GM12878 (cell line): ENCODE measurements around the gene FARSB. TPM values are rescaled to one million over a fixed set of nuclear protein-coding genes. Genes with fewer than 3 reads are reported as not detected.

Experiments used
- ATAC-seq: fragments of 200-7000 bp; cut with Tn5 transposase; 3 replicates; pipeline ENCODE4 v1.9.1; 2020; ENCODE audit warnings: mild to moderate bottlenecking, moderate library complexity
- BruUV-seq: library from RNA; stranded (reverse); fragments of 400-500 nt; replicated peaks from 2 replicates; lab custom pipeline; 2021; lab: Mats Ljungman, UMichigan
- CTCF ChIA-PET: fragments of 300-600 bp; sonication (Branson Sonifier 250); formaldehyde crosslinking; extraction: SDS; loops from one replicate; lab custom pipeline; 2021; ENCODE audit warnings: inconsistent platforms; lab: Yijun Ruan, JAX
- POLR2A ChIA-PET: fragments of 350-600 bp; formaldehyde crosslinking; extraction: SDS; loops from one replicate; lab custom pipeline; 2021; ENCODE audit warnings: inconsistent platforms; lab: Charles Lee
- RAD21 ChIA-PET: fragments of 300-600 bp; sonication (Branson Sonifier 250); formaldehyde crosslinking; loops from one replicate; lab custom pipeline; 2023; ENCODE audit warnings: antibody characterized with exemption; ENCODE audit not compliant: unreplicated experiment; lab: Charles Lee
- SMC1A ChIA-PET: fragments of 300-600 bp; sonication (Branson Sonifier 250); formaldehyde crosslinking; loops from one replicate; lab custom pipeline; 2023; ENCODE audit not compliant: unreplicated experiment, uncharacterized antibody; lab: Charles Lee
- DNase-seq: peaks from one replicate; pipeline ENCODE4 v3.0.0-alpha.2; 2011; ENCODE audit warnings: low read depth, low spot score
- FAIRE-seq: peaks from 3 replicates; lab custom pipeline; 2011; peaks lifted over from hg19 to GRCh38; lab: Jason Lieb, UNC
- H2AFZ ChIP-seq: 2 replicates; pipeline ENCODE4 v1.6.0; 2011; ENCODE audit warnings: low read depth, low read length, control low read depth; ENCODE audit not compliant: control insufficient read depth
- H3K27ac ChIP-seq: 2 replicates; pipeline ENCODE4 v1.5.1; 2011; ENCODE audit warnings: control low read depth; ENCODE audit not compliant: control insufficient read depth, insufficient read depth
- H3K27me3 ChIP-seq, 2 experiments: replicated peaks in 1 of 2; 2 replicates each; pipeline versions ENCODE4 v1.6.0 to v1.6.1; 2011; ENCODE audit warnings: low read length in 1 of 2; ENCODE audit not compliant: control insufficient read depth in 2 of 2, insufficient read depth in 2 of 2
- H3K36me3 ChIP-seq, 2 experiments: 2 replicates each; pipeline ENCODE4 v1.5.1; 2011; ENCODE audit warnings: low read length in 1 of 2; ENCODE audit not compliant: control insufficient read depth in 2 of 2, insufficient read depth in 2 of 2
- H3K4me1 ChIP-seq: 2 replicates; pipeline ENCODE4 v1.6.1; 2011; ENCODE audit warnings: mild to moderate bottlenecking, low read length, moderate library complexity, mixed read lengths; ENCODE audit not compliant: control insufficient read depth, insufficient read depth
- H3K4me2 ChIP-seq: 2 replicates; pipeline ENCODE4 v1.6.0; 2011; ENCODE audit warnings: control low read depth; ENCODE audit not compliant: control insufficient read depth, insufficient read depth
- H3K4me3 ChIP-seq: fragments of 200-600 bp; sonication (generic); 2 replicates; pipeline ENCODE4 v1.5.1; 2016
- H3K79me2 ChIP-seq: 2 replicates; pipeline ENCODE4 v1.6.0; 2011; ENCODE audit warnings: low read length; ENCODE audit not compliant: control insufficient read depth, insufficient read depth
- H3K9ac ChIP-seq: 2 replicates; pipeline ENCODE4 v1.8.0; 2011; ENCODE audit warnings: low read length, control low read depth, mixed read lengths; ENCODE audit not compliant: control insufficient read depth, insufficient read depth
- H3K9me3 ChIP-seq: replicated peaks from 3 replicates; pipeline ENCODE4 v1.5.1; 2011; ENCODE audit warnings: mild to moderate bottlenecking, low read length; ENCODE audit not compliant: control insufficient read depth, insufficient read depth
- H4K20me1 ChIP-seq: 2 replicates; pipeline ENCODE4 v1.6.0; 2011; ENCODE audit not compliant: control insufficient read depth, insufficient read depth
- ESRRA ChIP-seq: IDR thresholded peaks from 2 replicates; pipeline ENCODE4 v1.6.1; 2012; ENCODE audit warnings: mild to moderate bottlenecking, low read length, improper control_type of control experiment
- MXI1 ChIP-seq: fragments of 150-350 bp; IDR thresholded peaks from 2 replicates; pipeline ENCODE4 v1.6.1; 2011; ENCODE audit warnings: low read depth, mild to moderate bottlenecking, inconsistent platforms, low read length, improper control_type of control experiment
- NBN ChIP-seq: fragments of 450-650 bp; IDR thresholded peaks from 2 replicates; pipeline ENCODE4 v1.6.1; 2016
- NKRF ChIP-seq: fragments of 450-650 bp; conservative IDR thresholded peaks from 2 replicates; pipeline ENCODE4 v1.6.1; 2017; ENCODE audit warnings: mild to moderate bottlenecking, moderate library complexity
- ZNF207 ChIP-seq: fragments of 450-650 bp; IDR thresholded peaks from 2 replicates; pipeline ENCODE4 v1.6.1; 2014; ENCODE audit warnings: antibody characterized with exemption, mild to moderate bottlenecking, borderline replicate concordance
- WGBS: methylation state at CpG from one replicate; pipeline ENCODE4 v1.1.6; 2016; ENCODE audit warnings: low lambda C conversion rate; ENCODE audit not compliant: insufficient replicate concordance, insufficient coverage; ENCODE audit errors: missing lambda C conversion rate; 5-methylcytosine and 5-hydroxymethylcytosine counted together
- in situ Hi-C: fragments of 300-500 bp; cut with MboI; formaldehyde crosslinking; loops from 9 replicates; pipeline ENCODE4 v1.14.3; 2018; ENCODE audit warnings: mixed read lengths
- intact Hi-C: fragments of 100-400 bp; cut with micrococcal nuclease; formaldehyde crosslinking; loops from one replicate; pipeline ENCODE4 v1.14.2; 2022; ENCODE audit not compliant: unreplicated experiment
- polyA plus RNA-seq, 11 experiments: library from polyadenylated mRNA; depleted of rRNA in 4 of 11; unstranded in 6 of 11; stranded (reverse) in 5 of 11; fragments of >200 nt; fragmentation: Nextera tagmentation in 4 of 11; fragmentation: Illumina TruSeq in 1 of 11; extraction: Ambion mirVana in 4 of 11; extraction: Trizol in 1 of 11; gene quantifications; 1 replicate in 1 of 11; 2 replicates in 10 of 11; pipeline versions ENCODE4 v1.2.1 to v1.2.3, GENCODE V29; 2011 to 2016; ENCODE audit warnings: inconsistent platforms in 2 of 11, missing spikeins in 2 of 11, low read depth in 1 of 11
- total RNA-seq, 4 experiments: library from RNA; depleted of rRNA in 3 of 4; stranded (reverse); fragments of >200 nt in 3 of 4; fragmentation: Illumina TruSeq in 1 of 4; extraction: Trizol in 1 of 4; gene quantifications; 2 replicates each; pipeline versions ENCODE4 v1.2.1 to v1.2.3, GENCODE V29; 2013 to 2021

Gene FARSB
- total and polyA plus RNA-seq, 10 of the 15 experiments (the other 5 are each of a cell fraction or from before 2014, with no cell fraction given) = 32.4 to 127 (median 73.8) TPM

- FAIRE-seq (no peak), DNase-seq (no peak), ATAC-seq (peak; percentile 30)
- H3K4me1 ChIP-seq = peaks cover 20% of the 10 kb centered on the region
- peak overlapping the region; percentile 98 for H2AFZ ChIP-seq
- H3K9ac ChIP-seq = peak overlapping the region; percentile 89
- ChIA-PET POLR2A (no interaction called here), RAD21 (interaction anchor here (1.0 kb wide), 1 partner anchor 256 kb away, joined by 3 read pairs; no protein-coding TSS in a partner anchor), CTCF (interaction anchor here (0.7 to 1.4 kb wide), 3 partner anchors 34 to 338 kb away, joined by 3 to 5 read pairs (median 4); no protein-coding TSS in a partner anchor), SMC1A (interaction anchor here (0.9 to 4.6 kb wide), 5 partner anchors 9 to 335 kb away, joined by 3 to 16 read pairs (median 3); no protein-coding TSS in a partner anchor)
- H3K79me2 ChIP-seq = peaks cover 42% of the 10 kb centered on the region
- H3K4me2 ChIP-seq = peak overlapping the region; percentile 78
- 12% methylated on average over 13 of the region's 13 CpGs for WGBS
- intact Hi-C loops = no loop called here
- TF ChIP-seq MXI1 = no peak
- TF ChIP-seq ZNF207 = no peak
- TF ChIP-seq NKRF = 0 out of 2 replicates have a peak, but pooled peaks have one; percentile 40
- no peak for TF ChIP-seq ESRRA
- TF ChIP-seq NBN = peak; percentile 4; the same call in 1 of the 2 replicates
- TSS peak; percentile 98 for BruUV-seq
- H3K27me3 ChIP-seq = no peaks in the 10 kb centered on the region
- no peaks in the 10 kb centered on the region for H3K36me3 ChIP-seq
- H3K27ac ChIP-seq = peak overlapping the region; percentile 98
- in situ Hi-C loops = no loop called here
- peak overlapping the region; percentile 95 for H3K4me3 ChIP-seq
- no peaks in the 10 kb centered on the region; the same call in 1 of the 2 replicates for H4K20me1 ChIP-seq
- no peaks in the 10 kb centered on the region for H3K9me3 ChIP-seq
Observed at GRCh38 chr2:222656526-222657446, 894 bp upstream of the FARSB start.
